Adrenal gland (tissue), 19 donors: ENCODE results near the gene ZNF148. TPM values are rescaled to one million over a fixed set of nuclear protein-coding genes. Genes with fewer than 3 reads are reported as not detected.

ENCODE experiments used
- DNase-seq, 7 donors: peaks; one replicate each; pipeline ENCODE4 v3.0.0-alpha.2; 2019 to 2020
- H3K27ac ChIP-seq, 5 donors: fragments of 200-600 bp; sonication (generic) in 4 of 5; 1 replicate in 3 of 5; 2 replicates in 2 of 5; pipeline versions ENCODE4 v1.5.1 to v1.8.0; 2016 to 2020; ENCODE audit warnings: mild to moderate bottlenecking in 1 of 5
- H3K27me3 ChIP-seq: fragments of 200-600 bp; 2 replicates; pipeline ENCODE4 v1.8.0; 2021
- H3K36me3 ChIP-seq, 2 donors: fragments of 200-600 bp; replicated peaks in 1 of 2; 1 replicate in 1 of 2; 2 replicates in 1 of 2; pipeline versions ENCODE4 v1.5.1 to v1.8.0; 2018 to 2022
- H3K4me1 ChIP-seq, 2 donors: fragments of 200-600 bp; replicated peaks in 1 of 2; 1 replicate in 1 of 2; 2 replicates in 1 of 2; pipeline versions ENCODE4 v1.5.1 to v1.8.0; 2018 to 2021
- H3K4me3 ChIP-seq, 4 donors: fragments of 200-600 bp; sonication (generic) in 3 of 4; one replicate each; pipeline ENCODE4 v1.5.1; 2016 to 2018
- H3K9me3 ChIP-seq, 3 donors: fragments of 200-600 bp; sonication (generic) in 1 of 3; replicated peaks in 1 of 3; 1 replicate in 2 of 3; 2 replicates in 1 of 3; pipeline versions ENCODE4 v1.5.1 to v1.8.0; 2016 to 2021
- CTCF ChIP-seq, 6 experiments: fragments of 450-650 bp in 4 of 6; fragments of 200-600 bp in 2 of 6; sonication (generic) in 1 of 6; IDR thresholded peaks; 1 replicate in 5 of 6; 2 replicates in 1 of 6; pipeline versions ENCODE4 v1.5.1 to v1.8.0; 2016 to 2021; ENCODE audit warnings: antibody characterized with exemption in 6 of 6, mild to moderate bottlenecking in 2 of 6, moderate library complexity in 1 of 6
- POLR2A ChIP-seq, 2 donors: fragments of 450-650 bp; IDR thresholded peaks; one replicate each; pipeline ENCODE4 v1.6.1; 2017; ENCODE audit warnings: antibody characterized with exemption in 2 of 2, mild to moderate bottlenecking in 2 of 2, moderate library complexity in 1 of 2
- WGBS, 4 donors: extraction: QIAGEN DNeasy Blood & Tissue Kit in 2 of 4; methylation state at CpG; one replicate each; pipeline versions ENCODE4 v1.1.5 to v1.1.7; 2013 to 2017; 5-methylcytosine and 5-hydroxymethylcytosine counted together
- intact Hi-C, 2 donors: fragments of 100-400 bp; cut with DNase I; formaldehyde crosslinking; loops; one replicate each; pipeline versions ENCODE4 v1.14.1 to v1.15.0; 2022 to 2023
- long read RNA-seq, 10 donors: library from polyadenylated mRNA in 3 of 10; unstranded in 2 of 10; stranded (forward) in 1 of 10; transcript quantifications; one replicate each; pipeline ENCODE4 v2.0.0 and lab custom pipeline, GENCODE V29; 2021 to 2026
- polyA plus RNA-seq, 3 donors: library from polyadenylated mRNA; stranded (reverse); fragments of 200-250 nt in 2 of 3; fragments of 350-450 nt in 1 of 3; fragmentation: Illumina TruSeq in 1 of 3; extraction: RNeasy Lipid Tissue Mini Kit (QIAGEN cat#74804) in 1 of 3; gene quantifications; one replicate each; pipeline ENCODE4 v1.2.3, GENCODE V29; 2013 to 2014
- total RNA-seq, 9 donors: library from RNA; depleted of rRNA in 4 of 9; stranded (reverse); fragments of >200 nt in 4 of 9; fragments of 120-200 nt in 1 of 9; fragmentation: NEBNext Ultra II Directional in 1 of 9; extraction: Animal tissue kit (Norgen Biotek cat#: 25700) in 1 of 9; gene quantifications; one replicate each; pipeline versions ENCODE4 v1.1.0 to v1.2.4, GENCODE V29; 2013 to 2023
- donor health status: healthy with polysubstance abuse.
- donor health status: Bipolar disorder and iron deficiency.
- donor health status: DM: yes; HTN: yes; CAD: no.
- donor health status: DM: no; HTN: no; CAD: no.
- donor health status: DM: no; HTN: no; CAD: no.
- donor health status: DM: yes; HTN: yes; CAD: no.

Gene ZNF148
- total RNA-seq (10 to 100 TPM; 17.4 to 58.2 (median 42.9) TPM), polyA plus RNA-seq (10 to 100 TPM in 1 of 3 donors, 1 to 10 TPM in 2; 3.0 to 30.4 (median 4.9) TPM)
- long read RNA-seq, donor 1, full-length matches to known transcripts = 3 of 3 reads
- long read RNA-seq, donor 1, partial matches to known transcripts = 0 of 3 reads
- long read RNA-seq, donor 1, other reads (novel, unspliced or antisense) = 0 of 3 reads
- long read RNA-seq, donor 2, full-length matches to known transcripts = 2 of 2 reads
- long read RNA-seq, donor 2, partial matches to known transcripts = 0 of 2 reads
- long read RNA-seq, donor 2, other reads (novel, unspliced or antisense) = 0 of 2 reads
- long read RNA-seq, donor 3, full-length matches to known transcripts = 6 of 6 reads
- long read RNA-seq, donor 3, partial matches to known transcripts = 0 of 6 reads
- long read RNA-seq, donor 3, other reads (novel, unspliced or antisense) = 0 of 6 reads
- long read RNA-seq, donor 4, full-length matches to known transcripts = 5 of 14 reads
- long read RNA-seq, donor 4, partial matches to known transcripts = 6 of 14 reads
- long read RNA-seq, donor 4, other reads (novel, unspliced or antisense) = 3 of 14 reads
- long read RNA-seq, donor 5, full-length matches to known transcripts = 14 of 21 reads
- long read RNA-seq, donor 5, partial matches to known transcripts = 1 of 21 reads
- long read RNA-seq, donor 5, other reads (novel, unspliced or antisense) = 6 of 21 reads
- long read RNA-seq, donor 6, full-length matches to known transcripts = 6 of 17 reads
- long read RNA-seq, donor 6, partial matches to known transcripts = 3 of 17 reads
- long read RNA-seq, donor 6, other reads (novel, unspliced or antisense) = 8 of 17 reads
- long read RNA-seq, donor 7, full-length matches to known transcripts = 1 of 1 reads
- long read RNA-seq, donor 7, partial matches to known transcripts = 0 of 1 reads
- long read RNA-seq, donor 7, other reads (novel, unspliced or antisense) = 0 of 1 reads
- long read RNA-seq, donor 8, full-length matches to known transcripts = 8 of 8 reads
- long read RNA-seq, donor 8, partial matches to known transcripts = 0 of 8 reads
- long read RNA-seq, donor 8, other reads (novel, unspliced or antisense) = 0 of 8 reads
- long read RNA-seq, donor 9, full-length matches to known transcripts = 5 of 5 reads
- long read RNA-seq, donor 9, partial matches to known transcripts = 0 of 5 reads
- long read RNA-seq, donor 9, other reads (novel, unspliced or antisense) = 0 of 5 reads
- long read RNA-seq, donor 10 = 0 reads

- intact Hi-C loops = no loop called here
- peak; percentile 90 to 94 (median 91) for DNase-seq
- Histone ChIP-seq H3K36me3 (no peaks in the 10 kb centered on the region), H3K4me1 (peaks cover 16 to 17% of the 10 kb centered on the region in 2 donors), H3K4me3 (peak within 1 kb of the TSS; percentile 31 to 95 (median 76)), H3K27me3 (no peaks in the 10 kb centered on the region), H3K9me3 (no peaks in the 10 kb centered on the region), H3K27ac (peak within 1 kb of the TSS; percentile 81 to 97 (median 93))
- 0 to 1% (median 0%) methylated on average over 21 to 67 of the region's 69 CpGs for WGBS, 4 donors
- TF ChIP-seq CTCF (IDR thresholded peaks at IDR 0.05) = peak in 1 of 6 experiments; percentile 11
- peak; percentile 67 to 86 for TF ChIP-seq POLR2A (IDR thresholded peaks at IDR 0.05)
Measured at GRCh38 chr3:125374996-125375941, at the start of gene ZNF148. Gene ZNF148 (minus strand): TSS chr3:125375325. CDS start chr3:125313640, 61,685 bp downstream.

GRCh38 chr3:125418306-125418705, 43.2 kb upstream of the ZNF148 start:
- DNase-seq = no peak
- Histone ChIP-seq H3K27me3 (no peaks in the 10 kb centered on the region), H3K4me3 (no peak overlapping the region), H3K9me3 (no peaks in the 10 kb centered on the region), H3K4me1 (no peaks in the 10 kb centered on the region), H3K27ac (no peak overlapping the region), H3K36me3 (no peaks in the 10 kb centered on the region)
- intact Hi-C loops = no loop called here
- 90 to 96% (median 92%) methylated on average over 4 of the region's 4 CpGs for WGBS, 4 donors
- TF ChIP-seq POLR2A (IDR thresholded peaks at IDR 0.05) = no peak
- no peak for TF ChIP-seq CTCF (IDR thresholded peaks at IDR 0.05)

GRCh38 chr3:125416235-125416634, 41.1 kb upstream of the ZNF148 start:
- no peak overlapping the region for H3K4me3 ChIP-seq
- H3K27ac ChIP-seq = no peak overlapping the region
- no peak for DNase-seq
- H3K4me1 ChIP-seq = no peaks in the 10 kb centered on the region
- no peaks in the 10 kb centered on the region for H3K9me3 ChIP-seq
- no peaks in the 10 kb centered on the region for H3K36me3 ChIP-seq
- TF ChIP-seq POLR2A (IDR thresholded peaks at IDR 0.05) = no peak
- no peak for TF ChIP-seq CTCF (IDR thresholded peaks at IDR 0.05)
- no peaks in the 10 kb centered on the region for H3K27me3 ChIP-seq
- WGBS, 4 donors = 51 to 81% (median 75%) methylated on average over 3 of the region's 3 CpGs
- intact Hi-C loops = no loop called here
